AG04450 (cell line): ENCODE results near the gene SIGMAR1. TPM values are rescaled to one million over a fixed set of nuclear protein-coding genes. Genes with fewer than 3 reads are reported as not detected.

Experiments used
- CTCF ChIA-PET: fragments of 300-600, 350-600 bp; formaldehyde crosslinking; extraction: SDS; loops from one replicate; lab custom pipeline; 2022; ENCODE audit warnings: antibody characterized with exemption, inconsistent platforms; lab: Charles Lee
- POLR2A ChIA-PET: fragments of 350-600 bp; formaldehyde crosslinking; extraction: SDS; loops from one replicate; lab custom pipeline; 2021; ENCODE audit warnings: antibody characterized with exemption, inconsistent platforms; lab: Yijun Ruan, JAX
- DNase-seq: peaks from one replicate; pipeline ENCODE4 v3.0.0-alpha.2; 2011; ENCODE audit warnings: low read depth, low spot score
- H3K27ac ChIP-seq: one replicate; pipeline ENCODE4 v1.5.1; 2012; ENCODE audit warnings: low read depth, low read length, control low read depth
- H3K27me3 ChIP-seq: one replicate; pipeline ENCODE4 v1.6.0; 2012; ENCODE audit warnings: low read length; ENCODE audit not compliant: control insufficient read depth, insufficient read depth
- H3K4me3 ChIP-seq: 2 replicates; pipeline ENCODE4 v1.5.1; 2011; ENCODE audit warnings: mild to moderate bottlenecking, low read depth, low read length, control low read depth
- H3K9me3 ChIP-seq: 2 replicates; pipeline ENCODE4 v1.5.1; 2012; ENCODE audit warnings: low read length; ENCODE audit not compliant: control insufficient read depth, insufficient read depth
- polyA plus RNA-seq: library from polyadenylated mRNA; depleted of rRNA; stranded (reverse); fragments of >200 nt; gene quantifications from 2 replicates; pipeline ENCODE4 v1.2.3, GENCODE V29; 2011
- TF ChIP-seq, protein P1 (sequence below): IDR thresholded peaks from 2 replicates; pipeline ENCODE4 v1.5.1; 2011; ENCODE audit warnings: low read depth, low read length, control low read depth, inconsistent platforms

Gene SIGMAR1
- polyA plus RNA-seq, 1 experiment, result 38.9 TPM

DNA sequence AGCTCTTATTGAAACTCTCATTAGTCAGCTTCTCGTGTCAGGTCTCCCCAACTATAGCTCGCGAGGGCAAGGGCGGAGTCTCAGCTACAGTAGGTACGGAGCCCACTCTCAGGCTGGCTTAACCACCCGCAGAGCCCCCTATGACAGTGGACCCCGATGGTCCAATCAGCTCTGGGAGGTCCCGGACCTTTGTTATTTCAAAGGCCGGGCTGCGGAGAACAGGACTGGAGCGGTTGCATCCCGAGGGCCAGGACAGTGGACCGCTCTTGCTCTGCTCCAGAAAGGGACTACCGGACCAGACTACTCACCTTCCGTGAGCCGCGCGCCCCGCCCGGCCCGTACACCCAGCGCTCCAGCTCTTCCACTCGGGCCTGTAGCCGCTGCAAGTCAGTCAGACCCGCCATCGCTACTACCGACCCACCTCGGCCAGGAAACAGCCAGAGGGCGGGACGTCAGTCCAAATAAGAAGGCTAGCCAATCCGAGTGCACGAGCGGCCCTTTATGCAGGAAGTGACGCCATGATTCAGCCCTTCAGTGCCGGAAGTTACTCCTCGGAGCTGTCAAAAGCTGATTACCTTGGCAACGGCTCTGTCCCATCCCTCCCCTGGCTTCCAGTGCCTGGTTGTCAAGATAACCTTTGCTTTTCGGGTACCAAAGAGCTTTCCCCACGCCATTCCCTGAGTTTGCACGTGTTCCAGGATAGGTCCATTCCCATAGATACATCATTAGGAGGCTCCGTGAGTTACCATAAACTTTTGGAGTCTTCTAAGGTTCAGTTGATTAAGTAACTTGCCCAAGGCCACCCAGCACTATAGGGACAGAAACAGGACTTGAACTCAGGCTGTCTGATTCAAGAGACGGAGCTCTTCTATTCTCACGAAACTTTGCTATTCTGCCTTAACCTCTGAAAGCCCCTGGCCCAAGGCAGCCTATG lies 17.3 kb downstream of the SIGMAR1 start, which contains the start of gene DCTN3:
Gene DCTN3 (minus strand): TSS at position 435 of the 934 bp plus-strand sequence. CDS start 31 bp downstream, at position 404.
- peak within 1 kb of the TSS; percentile 96 for H3K4me3 ChIP-seq
- peak; percentile 82 for DNase-seq
- peak within 1 kb of the TSS; percentile 11 for H3K27ac ChIP-seq
- H3K9me3 ChIP-seq, result no peaks in the 10 kb centered on the region; the same call in 1 of the 2 replicates
- TF ChIP-seq, protein P1, sequence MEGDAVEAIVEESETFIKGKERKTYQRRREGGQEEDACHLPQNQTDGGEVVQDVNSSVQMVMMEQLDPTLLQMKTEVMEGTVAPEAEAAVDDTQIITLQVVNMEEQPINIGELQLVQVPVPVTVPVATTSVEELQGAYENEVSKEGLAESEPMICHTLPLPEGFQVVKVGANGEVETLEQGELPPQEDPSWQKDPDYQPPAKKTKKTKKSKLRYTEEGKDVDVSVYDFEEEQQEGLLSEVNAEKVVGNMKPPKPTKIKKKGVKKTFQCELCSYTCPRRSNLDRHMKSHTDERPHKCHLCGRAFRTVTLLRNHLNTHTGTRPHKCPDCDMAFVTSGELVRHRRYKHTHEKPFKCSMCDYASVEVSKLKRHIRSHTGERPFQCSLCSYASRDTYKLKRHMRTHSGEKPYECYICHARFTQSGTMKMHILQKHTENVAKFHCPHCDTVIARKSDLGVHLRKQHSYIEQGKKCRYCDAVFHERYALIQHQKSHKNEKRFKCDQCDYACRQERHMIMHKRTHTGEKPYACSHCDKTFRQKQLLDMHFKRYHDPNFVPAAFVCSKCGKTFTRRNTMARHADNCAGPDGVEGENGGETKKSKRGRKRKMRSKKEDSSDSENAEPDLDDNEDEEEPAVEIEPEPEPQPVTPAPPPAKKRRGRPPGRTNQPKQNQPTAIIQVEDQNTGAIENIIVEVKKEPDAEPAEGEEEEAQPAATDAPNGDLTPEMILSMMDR, result no peak
- ChIA-PET CTCF (interaction anchor here (0.6 to 5.0 kb wide), 13 partner anchors 9 to 217 kb away, joined by 3 to 45 read pairs (median 4); partner anchors contain the start of genes GALT, RPP25L and SIGMAR1), POLR2A (interaction anchor here (0.7 to 1.5 kb wide), 4 partner anchors 8 to 27 kb away, joined by 3 to 15 read pairs (median 6); partner anchors contain the start of genes GALT, RPP25L and SIGMAR1)
- H3K27me3 ChIP-seq, result peaks cover 26% of the 10 kb centered on the region

GRCh38 chr9:34615132-34615531 lies 22.5 kb downstream of the SIGMAR1 start:
- ChIA-PET POLR2A (no interaction called here), CTCF (interaction anchor here (0.6 to 7.6 kb wide), 3 partner anchors 19 to 165 kb away, joined by 3 to 111 read pairs (median 3); partner anchors contain the start of gene SIGMAR1)
- no peak overlapping the region for H3K4me3 ChIP-seq
- H3K27ac ChIP-seq, result no peak overlapping the region
- DNase-seq, result no peak
- no peaks in the 10 kb centered on the region; the same call in 1 of the 2 replicates for H3K9me3 ChIP-seq
- TF ChIP-seq, protein P1, result no peak
- no peaks in the 10 kb centered on the region for H3K27me3 ChIP-seq

GRCh38 chr9:34612788-34613390 lies 24.7 kb downstream of the SIGMAR1 start:
- H3K27ac ChIP-seq, result peak overlapping the region; percentile 47
- DNase-seq, result no peak
- H3K4me3 ChIP-seq, result peak overlapping the region; percentile 67
- H3K9me3 ChIP-seq, result no peaks in the 10 kb centered on the region; the same call in 1 of the 2 replicates
- POLR2A ChIA-PET, result interaction anchor here (0.7 to 0.9 kb wide), 3 partner anchors 8 to 90 kb away, joined by 3 read pairs; partner anchors contain the start of genes DCTN3 and SIGMAR1
- CTCF ChIA-PET, result interaction anchor here (0.6 to 7.6 kb wide), 10 partner anchors 10 to 1741 kb away, joined by 3 to 111 read pairs (median 4); no protein-coding TSS in a partner anchor
- TF ChIP-seq, protein P1, result peak; percentile 91
- no peaks in the 10 kb centered on the region for H3K27me3 ChIP-seq

DNA sequence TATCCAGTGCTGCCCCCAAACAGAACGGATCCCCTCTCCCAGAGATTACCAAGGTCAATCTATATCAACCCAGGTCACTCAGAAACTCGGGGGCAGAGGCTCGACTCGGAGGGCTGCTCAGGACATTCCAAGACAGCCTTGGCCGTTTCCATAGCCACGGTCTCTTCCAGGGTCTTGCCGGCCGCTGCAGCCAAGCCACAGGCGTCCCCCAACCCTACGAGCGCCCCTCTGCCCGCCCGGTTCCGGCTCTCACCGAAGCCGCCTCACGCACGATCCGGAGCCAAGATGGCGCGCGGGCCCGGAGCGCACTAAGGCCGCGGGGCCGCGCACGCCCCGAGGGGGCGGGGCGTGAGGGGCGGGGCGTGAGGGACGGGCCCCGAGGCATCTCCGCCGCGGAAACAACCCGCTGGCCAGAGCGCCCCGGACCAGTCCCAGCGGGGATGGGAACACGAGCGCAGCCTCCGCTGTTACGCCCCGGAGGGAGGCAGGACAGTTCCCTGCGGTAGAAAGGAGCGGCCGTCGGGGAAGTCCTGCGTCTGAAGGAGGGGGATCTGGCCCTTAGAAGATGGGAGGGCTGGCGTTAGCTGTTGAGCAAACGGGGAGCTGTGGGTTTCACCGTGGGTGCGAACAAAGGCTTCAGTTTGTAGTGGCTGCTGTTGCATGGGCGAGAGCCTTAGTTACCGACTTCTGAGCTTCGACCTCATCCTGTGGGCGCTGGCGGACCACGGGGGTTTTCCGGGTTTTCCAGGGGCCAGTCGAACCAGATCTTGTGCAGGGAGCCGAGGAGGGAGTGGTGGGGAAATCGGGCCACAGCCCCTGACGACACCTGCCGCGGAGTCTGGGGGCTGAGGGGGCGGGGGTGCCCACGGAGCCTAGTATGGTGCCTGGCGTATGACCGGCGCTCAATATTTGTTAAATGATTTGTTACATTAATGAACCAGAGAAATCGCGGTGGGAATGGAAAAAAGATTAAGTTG lies 25.5 kb downstream of the SIGMAR1 start, which contains the start of gene RPP25L:
Gene RPP25L (minus strand): TSS at position 287 of the 977 bp plus-strand sequence. CDS start 801 bp downstream, outside the sequence.
- TF ChIP-seq, protein P1, result no peak
- Histone ChIP-seq H3K9me3 (no peaks in the 10 kb centered on the region; the same call in 1 of the 2 replicates), H3K4me3 (peak within 1 kb of the TSS; percentile 86), H3K27me3 (no peaks in the 10 kb centered on the region), H3K27ac (peak within 1 kb of the TSS; percentile 47)
- CTCF ChIA-PET, result interaction anchor here (0.7 to 7.6 kb wide), 9 partner anchors 8 to 208 kb away, joined by 3 to 111 read pairs (median 4); partner anchors contain the start of gene DCTN3
- POLR2A ChIA-PET, result interaction anchor here (0.7 to 0.9 kb wide), 3 partner anchors 8 to 90 kb away, joined by 3 read pairs; partner anchors contain the start of genes DCTN3 and SIGMAR1
- peak; percentile 42 for DNase-seq
